HUDEP-2 (cell line): ENCODE results near the gene CRKL.

Source experiments
- DNase-seq, 76 experiments: peaks; one replicate each; lab custom pipeline; 2025; ENCODE audit not compliant: unreplicated experiment in 76 of 76; lab: John Stamatoyannopoulos, UW

The CRKL gene

GRCh38 chr22:20948989-20949388 is 31.8 kb downstream of the CRKL start:
- DNase-seq = no peak

GRCh38 chr22:20949698-20950183 is 32.5 kb downstream of the CRKL start:
- no peak for DNase-seq

- DNase-seq = no peak
Measured at GRCh38 chr22:20951151-20951931, 34.1 kb downstream of the CRKL start.

GRCh38 chr22:20951932-20952380 is 34.7 kb downstream of the CRKL start:
- DNase-seq = no peak

GRCh38 chr22:20952544-20953341 is 35.5 kb downstream of the CRKL start:
- peak in 8 of 76 experiments; percentile 25 to 99 (median 45) for DNase-seq

- DNase-seq = no peak
Measured at GRCh38 chr22:20953342-20953608, 36.1 kb downstream of the CRKL start.

GRCh38 chr22:20953668-20954500 is 36.7 kb downstream of the CRKL start:
- DNase-seq = no peak

- DNase-seq = peak in 3 of 76 experiments; percentile 10 to 20 (median 17)
Measured at GRCh38 chr22:20955548-20955947, 38.3 kb downstream of the CRKL start.

- DNase-seq = peak in 7 of 76 experiments; percentile 10 to 32 (median 25)
Measured at GRCh38 chr22:20956258-20957101, 39.3 kb downstream of the CRKL start.

- peak in 1 of 76 experiments; percentile 39 for DNase-seq
Measured at GRCh38 chr22:20957102-20957682, 40.0 kb downstream of the CRKL start.

GRCh38 chr22:20957683-20958431 is 40.6 kb downstream of the CRKL start:
- peak in 24 of 76 experiments; percentile 7 to 54 (median 26) for DNase-seq

- no peak for DNase-seq
Measured at GRCh38 chr22:20959578-20960461, 42.6 kb downstream of the CRKL start.

GRCh38 chr22:20960609-20961008 is 43.4 kb downstream of the CRKL start:
- no peak for DNase-seq

GRCh38 chr22:20962491-20962945 is 45.3 kb downstream of the CRKL start:
- DNase-seq = no peak

GRCh38 chr22:20963201-20964052 is 46.2 kb downstream of the CRKL start:
- DNase-seq = no peak

GRCh38 chr22:20964090-20964798 is 47.0 kb downstream of the CRKL start:
- no peak for DNase-seq

- DNase-seq = no peak
Measured at GRCh38 chr22:20964799-20965103, 47.5 kb downstream of the CRKL start.
